SU-DHL-6 (cell line): ENCODE results near the gene CLN6.

Experiments used
- H2AFZ ChIP-seq: fragments of 200-600 bp; sonication (generic); 2 replicates; pipeline ENCODE4 v1.6.1; 2014; ENCODE audit warnings: low read depth, mild to moderate bottlenecking, moderate library complexity, mixed read lengths, antibody characterized with exemption, low read length; ENCODE audit not compliant: severe bottlenecking
- H3F3A ChIP-seq: fragments of 200-600 bp; shearing (Covaris generic); 2 replicates; pipeline ENCODE4 v1.6.0; 2016; ENCODE audit warnings: antibody characterized with exemption, mild to moderate bottlenecking; ENCODE audit not compliant: insufficient read depth
- H3K27ac ChIP-seq: fragments of 200-600 bp; sonication (generic); 2 replicates; pipeline ENCODE4 v1.5.1; 2016; ENCODE audit warnings: low read depth, mild to moderate bottlenecking, low read length, moderate library complexity, mixed read lengths
- H3K27me3 ChIP-seq: fragments of 200-600 bp; sonication (generic), shearing (Covaris generic); 2 replicates; pipeline ENCODE4 v1.6.0; 2014; ENCODE audit warnings: mild to moderate bottlenecking, low read length
- H3K36me3 ChIP-seq: fragments of 200-600 bp; sonication (generic); 2 replicates; pipeline ENCODE4 v1.6.1; 2014; ENCODE audit warnings: mild to moderate bottlenecking, low read length, mixed read lengths
- H3K4me2 ChIP-seq: fragments of 300-600, 200-600 bp; shearing (Covaris generic), sonication (generic); 2 replicates; pipeline ENCODE4 v1.6.0; 2014; ENCODE audit warnings: low read length, low read depth, mild to moderate bottlenecking; ENCODE audit not compliant: poor library complexity, severe bottlenecking
- H3K4me3 ChIP-seq: fragments of 200-600 bp; sonication (generic); 2 replicates; pipeline ENCODE4 v1.5.1; 2014; ENCODE audit warnings: antibody characterized with exemption, low read length, mild to moderate bottlenecking, mixed read lengths; ENCODE audit not compliant: insufficient read depth, poor library complexity, severe bottlenecking
- H3K79me2 ChIP-seq: fragments of 200-600 bp; sonication (generic); 2 replicates; pipeline ENCODE4 v1.6.1; 2014; ENCODE audit warnings: mild to moderate bottlenecking, low read length, moderate library complexity; ENCODE audit not compliant: insufficient read depth
- H3K9ac ChIP-seq: fragments of 200-600 bp; sonication (generic); 2 replicates; pipeline ENCODE4 v1.7.0; 2014; ENCODE audit warnings: mild to moderate bottlenecking, low read length
- H3K9me2 ChIP-seq: fragments of 200-600 bp; sonication (generic); replicated peaks from 2 replicates; pipeline ENCODE4 v1.6.1; 2014; ENCODE audit warnings: low read length; ENCODE audit not compliant: insufficient read depth
- H3K9me3 ChIP-seq: fragments of 200-600 bp; sonication (generic); 2 replicates; pipeline ENCODE4 v1.6.1; 2014; ENCODE audit warnings: low read length, mixed read lengths; ENCODE audit not compliant: insufficient read depth
- H4K20me1 ChIP-seq: fragments of 200-600 bp; sonication (generic); 2 replicates; pipeline ENCODE4 v1.6.1; 2014; ENCODE audit warnings: low read depth, mild to moderate bottlenecking, antibody characterized with exemption, low read length, moderate library complexity, mixed read lengths
- CTCF ChIP-seq: fragments of 200-600 bp; sonication (generic); IDR thresholded peaks from one replicate; pipeline ENCODE4 v1.5.1; 2017; ENCODE audit warnings: antibody characterized with exemption, mild to moderate bottlenecking, low read length, moderate library complexity; ENCODE audit not compliant: insufficient read depth, poor library complexity, severe bottlenecking
- EZH2phosphoT487 ChIP-seq: fragments of 200-600 bp; sonication (generic), shearing (Covaris generic); conservative IDR thresholded peaks from 2 replicates; pipeline ENCODE4 v1.6.1; 2018; ENCODE audit warnings: mild to moderate bottlenecking, antibody characterized with exemption, low read length, moderate library complexity, mixed read lengths

CLN6 gene

GRCh38 chr15:68211656-68212320 lies 17.7 kb downstream of the CLN6 start:
- H3K36me3 ChIP-seq, result 0 out of 2 replicates have a peak, but pooled peaks cover 3% of the 10 kb centered on the region
- no peak overlapping the region for H2AFZ ChIP-seq
- no peak overlapping the region for H3K4me3 ChIP-seq
- no peaks in the 10 kb centered on the region for H3K27me3 ChIP-seq
- H4K20me1 ChIP-seq, result no peaks in the 10 kb centered on the region
- TF ChIP-seq CTCF (no peak), EZH2phosphoT487 (no peak)
- H3K9me2 ChIP-seq, result no peaks in the 10 kb centered on the region
- H3K4me2 ChIP-seq, result no peak overlapping the region
- H3K27ac ChIP-seq, result no peak overlapping the region
- H3K79me2 ChIP-seq, result peaks cover 50% of the 10 kb centered on the region
- no peak overlapping the region for H3K9ac ChIP-seq
- H3K9me3 ChIP-seq, result no peaks in the 10 kb centered on the region
- peaks cover 8% of the 10 kb centered on the region for H3F3A ChIP-seq

GRCh38 chr15:68210821-68211655 lies 18.5 kb downstream of the CLN6 start:
- no peak overlapping the region for H3K4me3 ChIP-seq
- peaks cover 8% of the 10 kb centered on the region for H3F3A ChIP-seq
- peaks cover 43% of the 10 kb centered on the region for H3K79me2 ChIP-seq
- no peak overlapping the region for H2AFZ ChIP-seq
- H3K36me3 ChIP-seq, result no peaks in the 10 kb centered on the region
- peak overlapping the region; percentile 53; the same call in 1 of the 2 replicates for H3K9ac ChIP-seq
- no peaks in the 10 kb centered on the region for H3K27me3 ChIP-seq
- peak overlapping the region; percentile 54 for H3K4me2 ChIP-seq
- H3K9me3 ChIP-seq, result no peaks in the 10 kb centered on the region
- peak overlapping the region; percentile 93 for H3K27ac ChIP-seq
- H4K20me1 ChIP-seq, result no peaks in the 10 kb centered on the region
- H3K9me2 ChIP-seq, result no peaks in the 10 kb centered on the region
- TF ChIP-seq CTCF, result peak; percentile 88
- no peak for TF ChIP-seq EZH2phosphoT487

GRCh38 chr15:68210409-68210756 lies 19.1 kb downstream of the CLN6 start:
- no peaks in the 10 kb centered on the region for H3K36me3 ChIP-seq

More at GRCh38 chr15:68210409-68210756, 19.1 kb downstream of the CLN6 start:
- H3F3A ChIP-seq, result peaks cover 8% of the 10 kb centered on the region
- H4K20me1 ChIP-seq, result no peaks in the 10 kb centered on the region
- no peaks in the 10 kb centered on the region for H3K9me2 ChIP-seq
- H2AFZ ChIP-seq, result no peak overlapping the region
- H3K4me3 ChIP-seq, result no peak overlapping the region
- H3K4me2 ChIP-seq, result peak overlapping the region; percentile 54
- peak overlapping the region; percentile 53 for H3K9ac ChIP-seq
- no peaks in the 10 kb centered on the region for H3K27me3 ChIP-seq
- H3K27ac ChIP-seq, result peak overlapping the region; percentile 93
- TF ChIP-seq CTCF, result no peak
- TF ChIP-seq EZH2phosphoT487, result no peak
- H3K79me2 ChIP-seq, result peaks cover 36% of the 10 kb centered on the region
- H3K9me3 ChIP-seq, result no peaks in the 10 kb centered on the region
